ENCODE measurements around the gene ROPN1B.

The ROPN1B gene

GRCh38 chr3:126026761-126027160 is 57.8 kb downstream of the ROPN1B start:
- in situ Hi-C loops (cut with HindIII; ENCODE audit: low sequenced_read_pairs), result no loop called here

DNA sequence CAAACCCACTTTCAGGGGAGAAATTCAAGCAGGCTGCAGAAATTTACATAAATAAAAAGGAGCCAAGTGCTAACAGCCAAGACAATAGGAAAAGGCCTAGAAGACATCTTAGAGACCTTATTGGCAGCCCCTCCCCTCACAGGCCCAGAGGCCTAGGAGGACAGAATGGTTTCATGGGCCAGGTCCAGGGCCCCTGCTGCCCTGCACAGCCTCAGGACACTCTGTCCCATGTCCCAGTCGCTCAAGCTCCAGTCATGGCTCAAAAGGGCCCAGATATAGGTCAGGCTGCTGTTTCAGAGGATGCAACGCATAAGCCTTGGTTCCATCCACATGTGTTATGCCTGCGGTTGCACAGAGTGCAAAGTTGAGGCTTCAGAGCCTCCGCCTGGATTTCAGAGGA is 59.1 kb downstream of the ROPN1B start:
- in situ Hi-C loops (cut with HindIII; ENCODE audit: low sequenced_read_pairs), result no loop called here

- in situ Hi-C loops (cut with HindIII; ENCODE audit: low sequenced_read_pairs), result no loop called here
These were observed 60.3 kb downstream of the ROPN1B start for GRCh38 chr3:126029241-126029640.

- in situ Hi-C loops (cut with HindIII; ENCODE audit: low sequenced_read_pairs), result no loop called here
These were observed 61.5 kb downstream of the ROPN1B start for GRCh38 chr3:126030455-126030854.

- in situ Hi-C loops (cut with HindIII; ENCODE audit: low sequenced_read_pairs), result no loop called here
These were observed 63.0 kb downstream of the ROPN1B start for GRCh38 chr3:126031981-126032471.
